HCT116 (cell line): ENCODE measurements around the gene MZT2A. TPM values are rescaled to one million over a fixed set of nuclear protein-coding genes. Genes with fewer than 3 reads are reported as not detected.
"Not testable (repeated sequence)": the region's sequence is repeated elsewhere in the genome, so short reads cannot be mapped to it uniquely, and the experiment has no call there.

Source experiments
- ATAC-seq: fragments of 200-7000 bp; cut with Tn5 transposase; 2 replicates; pipeline ENCODE4 v1.9.1; 2020; ENCODE audit warnings: mild to moderate bottlenecking, moderate library complexity
- BruUV-seq: library from RNA; stranded (reverse); fragments of 400-500 nt; replicated peaks from 2 replicates; lab custom pipeline; 2021; lab: Mats Ljungman, UMichigan
- CTCF ChIA-PET: fragments of 300-600 bp; sonication (Branson Sonifier 250); formaldehyde crosslinking; loops from one replicate; lab custom pipeline; 2021; ENCODE audit warnings: antibody characterized with exemption; lab: Charles Lee
- POLR2A ChIA-PET: fragments of 300-600, 350-600 bp; sonication (Branson Sonifier 250); formaldehyde crosslinking; loops from one replicate; lab custom pipeline; 2021; ENCODE audit warnings: antibody characterized with exemption; lab: Charles Lee
- RAD21 ChIA-PET, 2 experiments: fragments of 300-600 bp; sonication (Branson Sonifier 250); formaldehyde crosslinking; loops; one replicate each; lab custom pipeline; 2023; ENCODE audit warnings: low total read pairs in 2 of 2; ENCODE audit not compliant: uncharacterized antibody in 2 of 2, unreplicated experiment in 2 of 2, low non-redundant PET in 1 of 2; lab: Charles Lee
- DNase-seq: peaks from one replicate; pipeline ENCODE4 v3.0.0-alpha.2; 2010; ENCODE audit warnings: low read depth, low spot score
- H2AFZ ChIP-seq: fragments of 200-600 bp; shearing (Covaris generic), sonication (generic); 2 replicates; pipeline ENCODE4 v1.6.1; 2017; ENCODE audit warnings: low read depth, mixed run types, mixed read lengths, antibody characterized with exemption, low read length; ENCODE audit not compliant: poor library complexity, severe bottlenecking
- H3K27ac ChIP-seq: 2 replicates; pipeline ENCODE4 v1.5.1; 2012; ENCODE audit warnings: low read depth, low read length
- H3K27me3 ChIP-seq: fragments of 200-600 bp; sonication (generic); 2 replicates; pipeline ENCODE4 v1.6.1; 2016; ENCODE audit warnings: mixed run types, low read length, mixed read lengths; ENCODE audit not compliant: insufficient read depth
- H3K36me3 ChIP-seq, 2 experiments: fragments of 200-500 bp in 1 of 2; fragments of 200-600 bp in 1 of 2; sonication (Bioruptor generic) in 1 of 2; sonication (generic) in 1 of 2; 2 replicates each; pipeline versions ENCODE4 v1.5.1 to v1.6.1; 2014 to 2016; ENCODE audit warnings: low read length in 2 of 2, inconsistent platforms in 1 of 2, mixed read lengths in 1 of 2, mixed run types in 1 of 2; ENCODE audit not compliant: insufficient read depth in 2 of 2, control insufficient read depth in 1 of 2
- H3K4me1 ChIP-seq, 2 experiments: fragments of 200-600 bp in 1 of 2; sonication (generic) in 1 of 2; 2 replicates each; pipeline versions ENCODE4 v1.5.1 to v1.6.1; 2012 to 2017; ENCODE audit warnings: low read length in 2 of 2, inconsistent platforms in 1 of 2, mild to moderate bottlenecking in 1 of 2, mixed read lengths in 1 of 2, mixed run types in 1 of 2, moderate library complexity in 1 of 2; ENCODE audit not compliant: insufficient read depth in 2 of 2, control insufficient read depth in 1 of 2
- H3K4me2 ChIP-seq: fragments of 200-600 bp; sonication (generic); 2 replicates; pipeline ENCODE4 v1.6.1; 2017; ENCODE audit warnings: mixed run types, low read length, mixed read lengths
- H3K4me3 ChIP-seq, 2 experiments: fragments of 200-600 bp in 1 of 2; sonication (generic) in 1 of 2; replicated peaks in 1 of 2; 2 replicates each; pipeline ENCODE4 v1.5.1; 2011 to 2016; ENCODE audit warnings: low read length in 2 of 2, control low read depth in 1 of 2, low read depth in 1 of 2, mild to moderate bottlenecking in 1 of 2, mixed read lengths in 1 of 2, mixed run types in 1 of 2
- H3K79me2 ChIP-seq: fragments of 200-600 bp; sonication (generic); 2 replicates; pipeline ENCODE4 v1.6.1; 2017; ENCODE audit warnings: mild to moderate bottlenecking, mixed run types, low read length, moderate library complexity, mixed read lengths; ENCODE audit not compliant: insufficient read depth
- H3K9ac ChIP-seq: fragments of 200-600 bp; sonication (generic); 2 replicates; pipeline ENCODE4 v1.6.1; 2016; ENCODE audit warnings: low read length, mixed read lengths
- H3K9me2 ChIP-seq: fragments of 200-600 bp; sonication (generic), shearing (Covaris generic); 2 replicates; pipeline ENCODE4 v1.6.1; 2017; ENCODE audit warnings: mixed run types, mild to moderate bottlenecking, moderate library complexity; ENCODE audit not compliant: insufficient read depth
- H3K9me3 ChIP-seq, 2 experiments: fragments of 200-500 bp in 1 of 2; fragments of 200-600 bp in 1 of 2; sonication (Bioruptor generic) in 1 of 2; sonication (generic) in 1 of 2; 2 replicates each; pipeline ENCODE4 v1.6.1; 2014 to 2017; ENCODE audit warnings: low read length in 2 of 2, mixed read lengths in 2 of 2, inconsistent platforms in 1 of 2, low read depth in 1 of 2, mild to moderate bottlenecking in 1 of 2, mixed run types in 1 of 2, moderate library complexity in 1 of 2; ENCODE audit not compliant: control insufficient read depth in 1 of 2, insufficient read depth in 1 of 2
- H4K20me1 ChIP-seq: fragments of 200-600 bp; sonication (generic), shearing (Covaris generic); 2 replicates; pipeline ENCODE4 v1.6.1; 2017; ENCODE audit warnings: mixed run types, mild to moderate bottlenecking, moderate library complexity; ENCODE audit not compliant: insufficient read depth
- CEBPB ChIP-seq: IDR thresholded peaks from 2 replicates; pipeline ENCODE4 v1.6.1; 2012; ENCODE audit warnings: low read depth
- ELF1 ChIP-seq: IDR thresholded peaks from 2 replicates; pipeline ENCODE4 v1.6.1; 2012; ENCODE audit warnings: low read depth, borderline replicate concordance
- JUND ChIP-seq: IDR thresholded peaks from 2 replicates; pipeline ENCODE4 v1.6.1; 2012
- POLR2AphosphoS5 ChIP-seq: IDR thresholded peaks from 2 replicates; pipeline ENCODE4 v1.6.1; 2011; ENCODE audit warnings: mild to moderate bottlenecking, low read depth, low read length, moderate library complexity
- RAD21 ChIP-seq: IDR thresholded peaks from 2 replicates; pipeline ENCODE4 v1.6.1; 2012; ENCODE audit warnings: low read depth, mild to moderate bottlenecking
- SIN3A ChIP-seq: IDR thresholded peaks from 2 replicates; pipeline ENCODE4 v1.6.1; 2012; ENCODE audit warnings: low read depth
- SRF ChIP-seq: IDR thresholded peaks from 2 replicates; pipeline ENCODE4 v1.6.1; 2012; ENCODE audit warnings: low read depth
- TCF7L2 ChIP-seq: IDR thresholded peaks from 2 replicates; pipeline ENCODE4 v1.7.0; 2011; ENCODE audit warnings: borderline replicate concordance, inconsistent platforms; ENCODE audit not compliant: insufficient read depth, insufficient read length; ENCODE audit errors: extremely low read depth
- YY1 ChIP-seq: IDR thresholded peaks from 2 replicates; pipeline ENCODE4 v1.6.1; 2011; ENCODE audit warnings: low read length, low read depth, moderate library complexity, mild to moderate bottlenecking; ENCODE audit not compliant: insufficient replicate concordance; ENCODE audit errors: extremely low read depth
- ZFX ChIP-seq: fragments of 450-650 bp; IDR thresholded peaks from 2 replicates; pipeline ENCODE4 v1.6.1; 2017
- ZNF274 ChIP-seq: fragments of 200-500 bp; sonication (Bioruptor generic); IDR thresholded peaks from 2 replicates; pipeline ENCODE4 v1.6.1; 2014; ENCODE audit warnings: mild to moderate bottlenecking, low read depth, low read length, inconsistent platforms
- intact Hi-C: fragments of 100-400 bp; cut with micrococcal nuclease; formaldehyde crosslinking; loops from 2 replicates; pipeline ENCODE4 v1.10.0; 2022
- total RNA-seq: library from RNA; stranded (reverse); gene quantifications from one replicate; pipeline ENCODE4 v1.2.1, GENCODE V29; 2021; ENCODE audit not compliant: unreplicated experiment
- TF ChIP-seq, protein P1 (sequence below): IDR thresholded peaks from 2 replicates; pipeline ENCODE4 v1.6.1; 2012
- TF ChIP-seq, protein P2 (sequence below): IDR thresholded peaks from 2 replicates; pipeline ENCODE4 v1.6.1; 2012

Gene MZT2A
- total RNA-seq, 1 experiment from 2014 or later, result 203 TPM

DNA sequence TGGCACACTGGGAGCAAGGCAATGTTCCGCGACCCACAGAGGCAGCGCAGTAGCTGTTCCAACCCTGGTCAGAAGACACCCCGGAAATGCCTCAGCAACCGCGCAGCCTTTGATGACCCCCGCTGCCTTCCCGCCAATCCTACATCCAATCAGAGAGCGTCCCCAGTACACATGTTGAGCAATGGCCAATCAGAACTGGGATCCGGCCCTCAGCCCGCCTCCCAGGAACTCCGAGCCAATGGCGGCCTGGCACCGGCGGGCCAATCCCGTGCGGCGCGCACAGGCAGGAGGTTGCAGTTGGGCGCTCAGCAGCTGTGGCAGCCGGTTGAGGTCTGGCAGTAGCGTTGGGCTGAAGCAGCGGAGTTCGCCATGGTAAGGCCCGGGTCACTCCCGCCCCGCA is 16.4 kb downstream of the MZT2A start, which contains the start of gene TUBA3D:
TUBA3D (plus strand) TSS at position 289 of the 400 bp plus-strand sequence; CDS start at position 370, 81 bp downstream.
- DNase-seq, result no peak
- H3K36me3 ChIP-seq, result no peaks in the 10 kb centered on the region
- TF ChIP-seq ELF1 (no peak), ZNF274 (no peak), YY1 (no peak), POLR2AphosphoS5 (no peak), ZFX (no peak), CEBPB (no peak), JUND (no peak), SRF (no peak), RAD21 (no peak), SIN3A (no peak), TCF7L2 (no peak)
- TF ChIP-seq, protein P1, sequence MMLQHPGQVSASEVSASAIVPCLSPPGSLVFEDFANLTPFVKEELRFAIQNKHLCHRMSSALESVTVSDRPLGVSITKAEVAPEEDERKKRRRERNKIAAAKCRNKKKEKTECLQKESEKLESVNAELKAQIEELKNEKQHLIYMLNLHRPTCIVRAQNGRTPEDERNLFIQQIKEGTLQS, result no peak
- TF ChIP-seq, protein P2, sequence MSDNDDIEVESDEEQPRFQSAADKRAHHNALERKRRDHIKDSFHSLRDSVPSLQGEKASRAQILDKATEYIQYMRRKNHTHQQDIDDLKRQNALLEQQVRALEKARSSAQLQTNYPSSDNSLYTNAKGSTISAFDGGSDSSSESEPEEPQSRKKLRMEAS, result no peak
- TF ChIP-seq, all 23 proteins: peak for 0
- peak; percentile 33; the same call in 1 of the 2 replicates for ATAC-seq
- no peak within 1 kb of the TSS for H2AFZ ChIP-seq
- no peaks in the 10 kb centered on the region for H3K9me2 ChIP-seq
- ChIA-PET POLR2A (no interaction called here), CTCF (no interaction called here), RAD21 (no interaction called here)
- intact Hi-C loops, result no loop called here
- H3K4me1 ChIP-seq, result no peaks in the 10 kb centered on the region; a peak in 1 of 4 replicates
- BruUV-seq, result no TSS peak
- no peaks in the 10 kb centered on the region for H4K20me1 ChIP-seq
- no peaks in the 10 kb centered on the region for H3K27me3 ChIP-seq
- no peak within 1 kb of the TSS for H3K4me3 ChIP-seq
- H3K27ac ChIP-seq, result no peak within 1 kb of the TSS
- H3K9ac ChIP-seq, result no peak within 1 kb of the TSS
- H3K9me3 ChIP-seq, result no peaks in the 10 kb centered on the region
- no peak within 1 kb of the TSS for H3K4me2 ChIP-seq
- no peaks in the 10 kb centered on the region for H3K79me2 ChIP-seq

DNA sequence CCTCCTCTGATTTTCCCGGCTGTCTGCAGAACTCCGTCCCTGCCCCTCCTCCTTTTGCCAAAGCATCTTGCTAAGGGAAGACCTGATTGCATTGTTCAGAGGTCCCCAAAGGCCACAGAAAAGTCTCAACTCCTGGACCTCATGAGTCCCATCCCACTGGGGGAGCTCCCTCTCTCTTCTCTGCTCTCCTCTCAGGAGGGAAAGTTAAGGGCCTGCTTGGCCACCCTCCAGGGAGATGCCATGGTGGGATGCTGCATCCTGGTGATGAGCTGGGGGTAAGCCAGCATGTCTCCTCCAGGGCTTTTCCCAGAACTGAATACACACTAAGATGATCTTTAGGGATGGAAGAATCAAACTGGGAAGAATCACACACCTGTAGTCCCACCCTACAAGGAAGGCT is 18.9 kb downstream of the MZT2A start:
- CTCF ChIA-PET, result not testable (repeated sequence)

DNA sequence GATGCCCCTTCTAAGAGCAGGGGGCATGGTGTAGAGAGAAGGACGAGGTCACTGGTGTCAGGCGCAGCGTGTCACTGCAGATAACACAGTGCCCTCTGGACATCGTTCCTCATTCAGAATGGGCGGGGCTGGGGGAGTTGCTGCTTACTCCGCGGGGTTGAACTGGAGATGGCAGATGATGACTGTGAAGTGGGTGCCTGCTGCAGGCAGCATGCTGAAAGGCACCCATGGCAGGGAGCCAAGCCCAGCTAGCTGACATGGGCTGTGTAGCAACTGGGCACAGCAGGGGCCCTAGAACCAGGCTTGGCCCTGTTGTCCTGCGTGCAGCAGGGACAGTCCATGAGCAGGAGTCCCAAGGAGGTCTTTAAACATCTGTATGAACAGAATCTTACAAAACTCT is 20.6 kb downstream of the MZT2A start:
- H3K27me3 ChIP-seq, POLR2A ChIA-PET, RAD21 ChIA-PET, DNase-seq, H3K27ac ChIP-seq, H3K4me3 ChIP-seq, H3K4me2 ChIP-seq, CTCF ChIA-PET, BruUV-seq, H3K9me2 ChIP-seq, H3K79me2 ChIP-seq, H2AFZ ChIP-seq, H3K9ac ChIP-seq, H3K36me3 ChIP-seq, H3K9me3 ChIP-seq, H3K4me1 ChIP-seq, H4K20me1 ChIP-seq, intact Hi-C loops: not testable (repeated sequence)
- peak; percentile 64 for ATAC-seq

More for the DNA sequence above, 18.9 kb downstream of the MZT2A start:
- BruUV-seq, H2AFZ ChIP-seq, H3K4me1 ChIP-seq, H3K4me3 ChIP-seq, H4K20me1 ChIP-seq, POLR2A ChIA-PET, DNase-seq, H3K9me2 ChIP-seq, intact Hi-C loops, H3K9ac ChIP-seq, H3K27ac ChIP-seq, H3K9me3 ChIP-seq, H3K36me3 ChIP-seq, H3K4me2 ChIP-seq, H3K79me2 ChIP-seq, ATAC-seq, RAD21 ChIA-PET, H3K27me3 ChIP-seq: not testable (repeated sequence)
